Gastrocnemius medialis (tissue), 4 donors: ENCODE measurements around the gene SLFN11.

ENCODE experiments used
- POLR2A ChIP-seq, 2 donors: fragments of 450-650 bp; IDR thresholded peaks; one replicate each; pipeline ENCODE4 v1.6.1; 2017; ENCODE audit warnings: antibody characterized with exemption in 2 of 2, mild to moderate bottlenecking in 2 of 2, moderate library complexity in 2 of 2
- TF ChIP-seq, protein P1 (sequence below), 5 experiments: fragments of 450-650 bp in 3 of 5; fragments of 200-600 bp in 2 of 5; sonication (generic) in 2 of 5; IDR thresholded peaks in 4 of 5; conservative IDR thresholded peaks in 1 of 5; 1 replicate in 4 of 5; 2 replicates in 1 of 5; pipeline ENCODE4 v1.5.1; 2016 to 2019; ENCODE audit warnings: antibody characterized with exemption in 5 of 5, mild to moderate bottlenecking in 3 of 5, moderate library complexity in 3 of 5

DNA sequence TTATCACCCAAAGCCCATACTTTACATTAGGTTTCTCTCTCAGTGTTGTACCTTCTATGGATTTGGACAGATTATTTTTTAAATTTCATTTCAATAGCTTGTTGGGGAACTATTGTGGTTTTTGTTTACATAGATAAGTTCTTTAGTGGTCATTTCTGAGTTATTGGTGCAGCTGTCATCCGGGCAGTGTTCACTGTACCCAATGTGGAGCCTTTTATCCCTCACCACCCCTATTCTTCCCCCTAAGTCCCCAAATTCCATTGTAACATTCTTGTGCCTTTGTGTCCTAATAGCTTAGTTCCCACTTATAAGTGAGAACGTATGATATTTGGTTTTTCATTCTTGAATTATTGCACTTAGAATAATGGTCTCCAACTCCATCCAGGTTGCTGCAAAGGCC is 57.5 kb downstream of the SLFN11 start:
- TF ChIP-seq, protein P1, sequence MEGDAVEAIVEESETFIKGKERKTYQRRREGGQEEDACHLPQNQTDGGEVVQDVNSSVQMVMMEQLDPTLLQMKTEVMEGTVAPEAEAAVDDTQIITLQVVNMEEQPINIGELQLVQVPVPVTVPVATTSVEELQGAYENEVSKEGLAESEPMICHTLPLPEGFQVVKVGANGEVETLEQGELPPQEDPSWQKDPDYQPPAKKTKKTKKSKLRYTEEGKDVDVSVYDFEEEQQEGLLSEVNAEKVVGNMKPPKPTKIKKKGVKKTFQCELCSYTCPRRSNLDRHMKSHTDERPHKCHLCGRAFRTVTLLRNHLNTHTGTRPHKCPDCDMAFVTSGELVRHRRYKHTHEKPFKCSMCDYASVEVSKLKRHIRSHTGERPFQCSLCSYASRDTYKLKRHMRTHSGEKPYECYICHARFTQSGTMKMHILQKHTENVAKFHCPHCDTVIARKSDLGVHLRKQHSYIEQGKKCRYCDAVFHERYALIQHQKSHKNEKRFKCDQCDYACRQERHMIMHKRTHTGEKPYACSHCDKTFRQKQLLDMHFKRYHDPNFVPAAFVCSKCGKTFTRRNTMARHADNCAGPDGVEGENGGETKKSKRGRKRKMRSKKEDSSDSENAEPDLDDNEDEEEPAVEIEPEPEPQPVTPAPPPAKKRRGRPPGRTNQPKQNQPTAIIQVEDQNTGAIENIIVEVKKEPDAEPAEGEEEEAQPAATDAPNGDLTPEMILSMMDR (IDR thresholded peaks at IDR 0.05 in 4 of 5, conservative IDR thresholded peaks at IDR 0.05 in 1 of 5), result no peak
- TF ChIP-seq POLR2A (IDR thresholded peaks at IDR 0.05), result no peak
